Dedifferentiated amniotic fluid mesenchymal stem cell (primary cell): Measurements from ENCODE around the gene CLASP1.

ENCODE experiments used
- DNase-seq: peaks from one replicate; pipeline ENCODE4 v3.0.0-alpha.2; 2016; ENCODE audit errors: extremely low spot score

CLASP1 gene

GRCh38 chr2:121288454-121289231, 360.6 kb downstream of the CLASP1 start:
- DNase-seq = no peak

- no peak for DNase-seq
Observed at GRCh38 chr2:121287956-121288355, 361.3 kb downstream of the CLASP1 start.
